NCI-H1105 treated with DMSO at 0.1 percent for 48 hours (cell line): Measurements from ENCODE around the gene IL4R.
"Not testable (repeated sequence)": the region's sequence is repeated elsewhere in the genome, so short reads cannot be mapped to it uniquely, and the experiment has no call there.

Experiments
- DNase-seq: peaks from one replicate; lab custom pipeline; 2025; lab: John Stamatoyannopoulos, UW

The IL4R gene

DNA sequence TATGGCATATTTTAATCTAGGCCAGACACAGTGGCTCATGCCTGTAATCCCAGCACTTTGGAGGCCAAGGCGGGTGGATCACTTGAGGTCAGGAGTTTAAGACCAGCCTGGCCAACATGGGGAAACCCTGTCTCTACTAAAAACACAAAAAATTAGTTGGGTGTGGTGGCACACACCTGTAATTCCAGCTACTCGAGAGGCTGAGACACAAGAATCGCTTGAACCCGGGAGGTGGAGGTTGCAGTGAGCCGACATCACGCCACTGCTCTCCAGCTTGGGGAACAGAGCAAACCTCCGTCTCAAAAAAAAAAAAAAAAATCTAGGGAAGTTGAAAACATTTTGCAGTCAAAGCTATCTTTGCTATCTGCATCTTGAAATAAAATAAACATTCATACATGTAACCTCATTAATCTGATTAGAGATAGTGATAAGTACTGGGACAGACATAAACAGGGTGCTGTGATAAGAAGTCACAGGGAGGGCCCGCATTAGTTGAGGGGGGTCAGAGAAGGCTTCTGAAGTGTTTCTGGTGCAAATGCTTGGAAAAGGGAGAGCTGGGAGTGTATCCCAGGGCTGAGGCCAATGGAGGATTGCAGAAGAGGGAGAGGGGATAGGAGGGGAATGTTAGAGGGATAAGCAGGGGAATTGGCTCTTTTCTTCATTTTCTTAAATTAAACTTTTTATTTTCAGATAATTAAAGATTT is 15.8 kb downstream of the IL4R start:
- not testable (repeated sequence) for DNase-seq

DNA sequence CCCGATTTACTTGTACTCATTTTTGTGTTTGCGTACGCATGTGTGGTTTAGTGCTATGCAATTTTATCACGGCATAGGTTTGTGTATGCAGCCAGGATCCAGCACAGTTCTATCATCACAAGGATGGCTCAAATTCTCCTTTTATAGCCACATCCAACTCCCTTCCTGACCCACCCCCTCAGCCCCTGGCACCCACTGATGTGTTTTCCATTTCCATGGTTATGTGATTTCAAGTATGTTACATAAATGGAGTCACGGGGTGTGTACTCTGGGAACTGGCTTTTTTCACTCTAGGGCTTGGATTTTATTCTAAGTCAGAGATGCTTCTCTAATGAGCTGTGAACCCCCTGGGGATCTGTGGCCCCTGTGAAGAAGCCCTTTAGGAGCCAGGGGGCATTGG is 16.8 kb downstream of the IL4R start:
- DNase-seq: no peak

- no peak for DNase-seq
Observed at GRCh38 chr16:27332105-27332504, 18.3 kb downstream of the IL4R start.

- DNase-seq: no peak
Observed at GRCh38 chr16:27333104-27333503, 19.3 kb downstream of the IL4R start.

DNA sequence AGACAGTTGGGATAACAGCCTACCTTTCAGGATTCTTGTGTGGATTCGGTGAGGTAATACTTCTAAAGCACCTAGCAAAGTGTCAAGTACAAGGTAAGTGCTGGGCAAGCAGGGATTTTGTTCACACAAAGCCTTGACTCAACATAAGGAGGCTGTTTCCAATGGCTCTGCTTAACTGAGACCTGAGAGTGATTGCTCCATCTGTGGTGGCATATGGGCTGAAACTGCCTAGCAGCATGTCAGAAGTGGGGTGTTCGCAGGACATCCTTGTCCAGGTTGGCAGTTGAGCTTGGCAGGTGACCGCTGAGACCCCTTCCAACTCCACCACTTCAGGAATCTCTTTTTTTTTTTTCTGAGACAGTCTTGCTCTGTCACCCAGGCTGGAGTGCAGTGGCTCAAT is 19.8 kb downstream of the IL4R start:
- DNase-seq: no peak

DNA sequence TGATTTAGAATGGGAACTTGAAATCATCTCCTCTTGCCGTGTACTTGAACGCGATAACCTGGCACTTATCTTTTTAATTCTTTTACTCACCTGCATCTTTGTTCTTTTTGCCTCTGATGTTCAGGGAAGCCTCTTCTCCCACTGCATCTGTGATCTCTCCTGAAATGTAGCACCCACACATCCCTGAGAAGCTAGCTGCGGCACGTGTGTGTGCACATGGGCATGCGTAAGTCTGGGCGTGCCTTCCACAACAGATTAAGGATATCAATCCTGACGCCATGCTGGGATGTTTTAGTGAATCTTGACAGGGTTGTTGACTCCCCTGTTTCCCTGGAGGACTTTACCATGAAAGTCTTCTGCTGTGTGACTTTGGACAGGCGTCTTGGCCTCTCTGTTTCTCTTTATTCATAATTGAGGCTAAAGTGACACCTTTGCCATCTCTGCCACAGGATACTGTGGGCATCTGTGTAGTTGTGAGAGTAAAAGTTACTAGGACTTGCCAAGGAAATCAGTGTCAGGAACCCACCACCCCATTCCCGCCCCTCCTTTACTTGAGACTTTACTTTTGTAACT is 20.5 kb downstream of the IL4R start:
- no peak for DNase-seq

DNA sequence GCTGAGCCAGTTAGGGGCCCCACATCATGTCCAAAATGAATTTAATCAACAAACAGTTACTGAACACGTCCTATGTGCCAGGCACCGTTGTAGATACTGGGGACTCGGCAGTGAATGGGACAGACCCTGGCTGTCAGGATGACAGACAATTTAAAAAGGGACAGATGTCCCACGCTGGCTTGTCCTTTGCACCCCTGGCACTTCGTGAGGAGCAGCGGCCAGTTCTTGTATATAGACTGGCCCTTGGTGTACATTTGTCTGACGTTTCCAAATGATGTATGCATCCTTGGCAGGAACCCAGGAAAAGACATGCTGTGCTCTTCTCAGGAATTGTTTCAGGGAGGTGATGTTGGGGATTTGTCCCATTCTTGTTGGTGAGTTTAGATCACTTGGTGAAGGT is 21.1 kb downstream of the IL4R start:
- DNase-seq: no peak

DNA sequence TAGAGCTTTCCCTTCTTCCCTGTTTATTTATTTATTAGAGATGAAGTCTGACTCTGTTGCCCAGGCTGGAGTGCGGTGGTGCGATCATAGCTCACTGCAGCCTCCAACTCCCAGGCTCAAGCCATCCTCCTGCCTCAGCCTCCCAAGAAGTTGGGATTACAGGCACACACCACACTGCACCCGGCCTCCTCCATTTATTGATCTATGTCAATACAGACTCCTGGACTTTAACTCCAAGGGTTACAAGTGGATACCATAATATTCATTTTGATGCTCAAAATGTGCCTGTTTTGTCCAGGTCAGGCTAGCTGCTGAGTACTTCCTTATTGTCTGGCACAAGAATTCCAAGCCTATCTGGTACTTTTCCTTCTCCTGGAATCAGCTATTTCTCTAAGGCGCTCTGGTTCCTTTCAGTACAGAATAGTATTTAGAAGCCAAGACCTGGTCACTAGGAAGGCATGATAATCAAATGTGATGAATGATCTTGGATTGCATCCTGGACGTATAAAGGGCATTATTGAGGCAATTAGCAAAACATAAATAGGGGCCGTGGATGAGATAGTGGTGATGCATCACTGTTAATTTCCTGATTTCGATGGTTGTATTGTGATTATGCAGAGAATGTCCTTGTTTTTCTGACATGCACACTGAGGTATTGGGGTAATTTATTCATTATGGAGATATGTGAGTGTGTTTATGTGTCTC is 21.7 kb downstream of the IL4R start:
- DNase-seq: no peak

DNA sequence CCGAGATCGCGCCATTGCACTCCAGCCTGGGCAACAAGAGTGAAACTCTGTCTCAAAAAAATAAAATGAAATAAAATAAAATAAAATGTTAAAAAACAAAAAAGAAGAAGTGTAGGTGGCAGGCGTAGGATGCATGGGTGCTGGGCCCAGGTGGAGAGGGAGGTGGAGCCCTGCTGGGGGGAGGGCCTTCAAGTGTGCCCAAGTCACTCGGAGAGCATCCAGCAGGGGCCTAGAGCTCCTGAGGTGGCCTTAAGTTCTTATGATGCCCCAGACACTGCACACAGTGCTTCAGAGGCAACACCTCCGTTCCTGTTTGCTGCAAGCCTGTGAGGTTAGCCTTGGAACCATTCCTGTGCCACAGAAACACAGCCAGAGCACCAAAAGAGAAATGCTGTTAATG is 23.2 kb downstream of the IL4R start:
- DNase-seq: no peak

DNA sequence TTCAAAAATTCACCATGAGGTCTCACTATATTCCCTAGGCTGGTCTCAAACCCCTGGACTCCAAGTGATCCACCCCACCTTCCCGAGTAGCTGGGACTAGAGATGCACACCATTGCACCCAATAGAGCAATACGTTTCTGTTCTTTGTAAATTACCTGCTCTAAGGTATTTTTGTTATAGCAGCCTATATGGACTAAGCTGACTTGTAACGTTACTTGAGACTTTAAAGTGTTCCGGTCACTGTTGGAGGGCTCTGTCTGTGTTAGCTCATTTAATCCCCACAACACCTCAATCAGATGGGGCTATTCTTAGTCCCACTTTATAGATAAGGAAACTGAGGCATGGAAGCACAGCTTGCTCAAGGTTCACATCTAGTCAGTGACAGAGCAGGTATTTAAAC is 25.4 kb downstream of the IL4R start:
- DNase-seq: no peak

GRCh38 chr16:27340654-27341053 is 26.9 kb downstream of the IL4R start:
- no peak for DNase-seq

DNA sequence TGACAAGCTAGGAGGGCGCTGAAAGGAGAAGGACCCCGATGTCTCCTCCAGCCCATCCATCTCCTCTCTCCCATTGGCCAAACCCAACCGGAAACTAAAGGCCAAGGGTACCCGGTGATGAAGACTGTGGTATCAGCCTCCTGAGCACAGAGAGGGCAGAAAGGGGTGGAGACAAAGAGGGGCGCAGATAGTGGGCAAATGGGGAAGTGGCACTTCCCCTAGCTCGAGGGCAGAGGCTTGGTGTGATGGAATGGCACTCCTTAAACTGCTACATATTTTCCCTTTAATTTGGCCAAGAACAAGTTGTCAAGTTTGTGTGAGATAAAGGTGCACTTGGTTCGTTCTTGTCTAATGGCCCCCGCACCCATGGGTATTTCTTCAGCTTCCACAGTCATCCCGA is 27.8 kb downstream of the IL4R start:
- DNase-seq: no peak

- DNase-seq: no peak
Observed at GRCh38 chr16:27341971-27342370, 28.2 kb downstream of the IL4R start.

- no peak for DNase-seq
Observed at GRCh38 chr16:27344721-27345120, 30.9 kb downstream of the IL4R start.

DNA sequence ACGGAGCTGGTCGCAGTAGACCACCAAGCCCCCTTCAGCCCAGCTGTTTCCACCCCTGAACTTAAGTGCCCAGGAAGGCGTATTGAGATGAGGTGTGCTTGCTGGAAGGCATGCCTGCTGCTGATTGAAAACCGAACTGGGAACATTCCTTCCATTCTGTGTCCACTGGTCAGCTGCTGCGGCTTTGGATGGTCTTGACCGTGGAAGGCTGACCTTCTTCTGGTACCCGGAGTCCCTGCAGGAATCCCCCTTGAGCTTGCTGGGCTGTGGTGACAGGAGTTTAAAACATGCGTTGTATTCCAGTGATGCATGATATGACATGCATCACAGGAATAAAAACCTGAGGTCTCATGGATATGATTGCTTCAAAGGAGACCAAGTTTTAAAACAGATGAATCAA is 31.4 kb downstream of the IL4R start:
- no peak for DNase-seq

GRCh38 chr16:27346819-27347218 is 33.0 kb downstream of the IL4R start:
- DNase-seq: no peak

- no peak for DNase-seq
Observed at GRCh38 chr16:27347930-27348685, 34.3 kb downstream of the IL4R start.

- DNase-seq: no peak
Observed at GRCh38 chr16:27349276-27349675, 35.5 kb downstream of the IL4R start.

- DNase-seq: no peak
Observed at GRCh38 chr16:27350006-27350405, 36.2 kb downstream of the IL4R start.

- no peak for DNase-seq
Observed at GRCh38 chr16:27351989-27352388, 38.2 kb downstream of the IL4R start.

GRCh38 chr16:27353853-27354252 is 40.1 kb downstream of the IL4R start:
- DNase-seq: no peak

- no peak for DNase-seq
Observed at GRCh38 chr16:27355610-27356009, 41.8 kb downstream of the IL4R start.

DNA sequence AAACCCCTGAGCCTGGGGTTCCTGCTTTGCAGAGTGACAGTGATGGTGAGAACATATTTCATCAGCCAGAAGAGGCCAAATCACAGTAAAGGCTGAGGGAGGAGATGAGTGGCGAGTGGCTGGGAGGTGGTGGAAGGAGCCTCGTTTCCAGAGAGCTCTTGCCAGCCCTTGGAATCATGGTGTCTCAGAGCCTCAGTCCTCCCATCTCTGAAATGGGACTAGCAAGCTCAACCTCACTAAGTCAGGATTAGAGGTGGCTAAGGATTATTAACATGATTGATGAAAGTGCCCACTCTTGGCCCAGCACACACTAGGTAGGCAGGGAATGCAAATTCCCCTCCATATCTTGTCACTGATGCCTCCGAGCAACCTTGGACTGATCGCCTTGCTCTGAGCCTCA is 43.0 kb downstream of the IL4R start:
- no peak for DNase-seq
